Measurements from ENCODE around the gene KRTAP4-9. TPM values are rescaled to one million over a fixed set of nuclear protein-coding genes. Genes with fewer than 3 reads are reported as not detected.
"Not testable (repeated sequence)": the region's sequence is repeated elsewhere in the genome, so short reads cannot be mapped to it uniquely, and the experiment has no call there.

KRTAP4-9 gene
- total RNA-seq, 1 experiment from 2014 or later: not detected

DNA sequence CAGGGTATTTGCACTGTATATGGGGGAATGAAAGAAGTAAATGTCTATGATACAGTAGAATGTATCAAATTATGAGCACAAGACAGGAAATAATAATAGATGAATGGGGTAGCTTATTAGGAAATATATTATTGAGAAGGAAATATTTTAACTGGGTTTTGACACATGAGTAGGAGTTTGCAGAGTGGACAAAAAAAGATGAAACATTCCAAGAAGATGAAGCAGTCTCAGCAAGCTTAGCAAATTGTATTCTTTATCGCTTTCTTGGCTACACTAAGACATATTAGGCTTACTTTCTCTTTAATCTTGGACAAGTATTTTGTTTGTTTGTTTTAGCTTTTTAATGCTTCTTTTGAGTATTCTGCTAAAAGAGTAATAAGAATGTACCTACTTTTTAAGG, 1.3 kb upstream of the KRTAP4-9 start:
- Histone ChIP-seq H3K9me3 (ENCODE audit: control insufficient read depth, insufficient read depth, low read depth, low read length) (no peaks in the 10 kb centered on the region), H3K4me3 (ENCODE audit: low read depth in 2 of 2, low read length in 2 of 2) (no peak overlapping the region), H3K27ac (ENCODE audit: low read length) (no peak overlapping the region), H3K27me3 (ENCODE audit: control insufficient read depth, insufficient read depth, low read length) (no peaks in the 10 kb centered on the region), H3K36me3 (ENCODE audit: control insufficient read depth, insufficient read depth, low read length) (no peaks in the 10 kb centered on the region), H3K4me1 (ENCODE audit: control insufficient read depth, insufficient read depth, low read length) (no peaks in the 10 kb centered on the region)
- DNase-seq (ENCODE audit: low read depth, low spot score): no peak
- intact Hi-C loops (cut with micrococcal nuclease; ENCODE audit: unreplicated experiment) (loop anchor here (5.0 kb wide), 1 partner anchor 378 kb away; the partner anchor contains the start of gene KRT35), in situ Hi-C loops (cut with HindIII; ENCODE audit: low pct_unique_long_range_greater_than_20kb, low sequenced_read_pairs) (no loop called here)
- CTCF ChIA-PET: no interaction called here
- POLR2A ChIA-PET: interaction anchor here (0.6 kb wide), 1 partner anchor 654 kb away, joined by 3 read pairs; no protein-coding TSS in a partner anchor
- BruUV-seq (replicated peaks): no TSS peak
- TF ChIP-seq, protein P1, sequence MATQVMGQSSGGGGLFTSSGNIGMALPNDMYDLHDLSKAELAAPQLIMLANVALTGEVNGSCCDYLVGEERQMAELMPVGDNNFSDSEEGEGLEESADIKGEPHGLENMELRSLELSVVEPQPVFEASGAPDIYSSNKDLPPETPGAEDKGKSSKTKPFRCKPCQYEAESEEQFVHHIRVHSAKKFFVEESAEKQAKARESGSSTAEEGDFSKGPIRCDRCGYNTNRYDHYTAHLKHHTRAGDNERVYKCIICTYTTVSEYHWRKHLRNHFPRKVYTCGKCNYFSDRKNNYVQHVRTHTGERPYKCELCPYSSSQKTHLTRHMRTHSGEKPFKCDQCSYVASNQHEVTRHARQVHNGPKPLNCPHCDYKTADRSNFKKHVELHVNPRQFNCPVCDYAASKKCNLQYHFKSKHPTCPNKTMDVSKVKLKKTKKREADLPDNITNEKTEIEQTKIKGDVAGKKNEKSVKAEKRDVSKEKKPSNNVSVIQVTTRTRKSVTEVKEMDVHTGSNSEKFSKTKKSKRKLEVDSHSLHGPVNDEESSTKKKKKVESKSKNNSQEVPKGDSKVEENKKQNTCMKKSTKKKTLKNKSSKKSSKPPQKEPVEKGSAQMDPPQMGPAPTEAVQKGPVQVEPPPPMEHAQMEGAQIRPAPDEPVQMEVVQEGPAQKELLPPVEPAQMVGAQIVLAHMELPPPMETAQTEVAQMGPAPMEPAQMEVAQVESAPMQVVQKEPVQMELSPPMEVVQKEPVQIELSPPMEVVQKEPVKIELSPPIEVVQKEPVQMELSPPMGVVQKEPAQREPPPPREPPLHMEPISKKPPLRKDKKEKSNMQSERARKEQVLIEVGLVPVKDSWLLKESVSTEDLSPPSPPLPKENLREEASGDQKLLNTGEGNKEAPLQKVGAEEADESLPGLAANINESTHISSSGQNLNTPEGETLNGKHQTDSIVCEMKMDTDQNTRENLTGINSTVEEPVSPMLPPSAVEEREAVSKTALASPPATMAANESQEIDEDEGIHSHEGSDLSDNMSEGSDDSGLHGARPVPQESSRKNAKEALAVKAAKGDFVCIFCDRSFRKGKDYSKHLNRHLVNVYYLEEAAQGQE (IDR thresholded peaks at IDR 0.05; ENCODE audit: insufficient read depth in 1 of 2, low read depth in 2 of 2, low read length in 1 of 2): no peak
- TF ChIP-seq SIN3A (IDR thresholded peaks at IDR 0.05; ENCODE audit: borderline replicate concordance, insufficient read depth, low read depth, low read length) (no peak), POLR2AphosphoS5 (IDR thresholded peaks at IDR 0.05; ENCODE audit: low read depth, low read length) (no peak), TCF7L2 (IDR thresholded peaks at IDR 0.05; ENCODE audit: low read depth, low read length) (no peak)
- TF ChIP-seq, protein P2, sequence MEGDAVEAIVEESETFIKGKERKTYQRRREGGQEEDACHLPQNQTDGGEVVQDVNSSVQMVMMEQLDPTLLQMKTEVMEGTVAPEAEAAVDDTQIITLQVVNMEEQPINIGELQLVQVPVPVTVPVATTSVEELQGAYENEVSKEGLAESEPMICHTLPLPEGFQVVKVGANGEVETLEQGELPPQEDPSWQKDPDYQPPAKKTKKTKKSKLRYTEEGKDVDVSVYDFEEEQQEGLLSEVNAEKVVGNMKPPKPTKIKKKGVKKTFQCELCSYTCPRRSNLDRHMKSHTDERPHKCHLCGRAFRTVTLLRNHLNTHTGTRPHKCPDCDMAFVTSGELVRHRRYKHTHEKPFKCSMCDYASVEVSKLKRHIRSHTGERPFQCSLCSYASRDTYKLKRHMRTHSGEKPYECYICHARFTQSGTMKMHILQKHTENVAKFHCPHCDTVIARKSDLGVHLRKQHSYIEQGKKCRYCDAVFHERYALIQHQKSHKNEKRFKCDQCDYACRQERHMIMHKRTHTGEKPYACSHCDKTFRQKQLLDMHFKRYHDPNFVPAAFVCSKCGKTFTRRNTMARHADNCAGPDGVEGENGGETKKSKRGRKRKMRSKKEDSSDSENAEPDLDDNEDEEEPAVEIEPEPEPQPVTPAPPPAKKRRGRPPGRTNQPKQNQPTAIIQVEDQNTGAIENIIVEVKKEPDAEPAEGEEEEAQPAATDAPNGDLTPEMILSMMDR (IDR thresholded peaks at IDR 0.05): no peak
- no peak for ATAC-seq

DNA sequence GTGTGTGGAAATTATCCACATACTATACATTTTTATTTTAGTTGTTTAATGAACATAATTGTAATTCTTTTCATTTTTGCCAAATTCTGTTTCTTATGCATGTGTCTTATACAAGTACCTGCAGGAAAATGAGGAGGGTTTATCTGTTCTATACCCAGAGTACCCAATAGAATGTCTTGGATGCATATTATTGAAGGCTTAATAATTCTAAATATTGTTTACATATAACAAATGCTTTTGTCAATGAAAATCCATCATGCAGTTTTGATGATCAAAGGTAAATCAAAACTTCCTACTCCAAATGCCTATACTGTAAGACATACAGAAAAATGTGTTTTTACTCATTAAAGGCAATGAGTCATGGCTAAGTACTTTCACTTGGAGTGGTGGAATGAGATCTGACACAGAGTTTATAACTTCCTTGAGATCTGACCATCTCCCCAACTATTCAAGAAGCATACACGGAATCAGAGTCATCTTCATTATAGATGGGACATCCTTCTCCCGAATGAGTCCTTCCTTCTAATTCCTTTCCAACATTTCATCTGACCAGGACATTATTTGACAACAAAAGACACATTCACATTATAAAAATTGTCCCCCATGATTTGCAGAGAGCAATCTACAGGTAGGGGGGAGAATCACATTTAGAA, 677 bp upstream of the KRTAP4-9 start:
- H3K4me3 ChIP-seq (ENCODE audit: low read depth in 2 of 2, low read length in 2 of 2); DNase-seq (ENCODE audit: low read depth, low spot score); H3K4me1 ChIP-seq (ENCODE audit: control insufficient read depth, insufficient read depth, low read length); H3K27me3 ChIP-seq (ENCODE audit: control insufficient read depth, insufficient read depth, low read length); H3K9me3 ChIP-seq (ENCODE audit: control insufficient read depth, insufficient read depth, low read depth, low read length); H3K27ac ChIP-seq (ENCODE audit: low read length); CTCF ChIA-PET; in situ Hi-C loops (cut with HindIII; ENCODE audit: low pct_unique_long_range_greater_than_20kb, low sequenced_read_pairs); BruUV-seq (replicated peaks); H3K36me3 ChIP-seq (ENCODE audit: control insufficient read depth, insufficient read depth, low read length): not testable (repeated sequence)
- ATAC-seq: peak; percentile 85
- POLR2A ChIA-PET: interaction anchor here (0.6 kb wide), 1 partner anchor 653 kb away, joined by 3 read pairs; no protein-coding TSS in a partner anchor
- intact Hi-C loops (cut with micrococcal nuclease; ENCODE audit: unreplicated experiment): loop anchor here (5.0 kb wide), 1 partner anchor 378 kb away; the partner anchor contains the start of gene KRT35

DNA sequence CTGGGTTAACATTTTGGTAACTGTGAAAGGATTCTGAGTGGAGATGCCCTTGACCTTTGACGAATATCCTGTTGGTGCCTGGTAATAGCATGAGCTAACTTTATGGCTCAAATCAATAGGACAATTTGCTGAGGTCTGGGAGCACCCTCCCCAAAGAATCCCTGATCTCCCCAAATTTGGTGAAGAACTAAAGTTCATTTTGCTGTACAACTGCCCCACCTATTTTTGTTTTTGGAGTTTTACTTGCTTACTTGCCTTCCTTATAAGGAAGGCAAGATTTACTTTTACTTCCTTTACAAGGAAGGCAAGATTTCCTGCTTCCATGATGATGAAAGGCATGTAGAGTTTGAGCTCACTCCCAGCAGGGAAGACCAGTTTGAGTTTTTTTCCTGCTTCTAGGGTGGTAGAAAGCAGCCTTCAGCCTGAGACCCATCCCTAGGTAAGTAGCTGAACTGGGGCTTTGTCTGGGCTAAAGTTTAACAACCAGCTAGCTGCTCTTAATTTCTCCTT, 2.8 kb downstream of the KRTAP4-9 start:
- Histone ChIP-seq H3K4me1 (ENCODE audit: control insufficient read depth, insufficient read depth, low read length) (no peaks in the 10 kb centered on the region), H3K4me3 (ENCODE audit: low read depth in 2 of 2, low read length in 2 of 2) (no peak overlapping the region), H3K27ac (ENCODE audit: low read length) (no peak overlapping the region), H3K27me3 (ENCODE audit: control insufficient read depth, insufficient read depth, low read length) (no peaks in the 10 kb centered on the region), H3K9me3 (ENCODE audit: control insufficient read depth, insufficient read depth, low read depth, low read length) (peaks cover 10% of the 10 kb centered on the region; the same call in 1 of the 2 replicates), H3K36me3 (ENCODE audit: control insufficient read depth, insufficient read depth, low read length) (no peaks in the 10 kb centered on the region)
- BruUV-seq (replicated peaks): no TSS peak
- ChIA-PET POLR2A (no interaction called here), CTCF (no interaction called here)
- DNase-seq (ENCODE audit: low read depth, low spot score): no peak
- TF ChIP-seq POLR2AphosphoS5 (IDR thresholded peaks at IDR 0.05; ENCODE audit: low read depth, low read length): no peak
- TF ChIP-seq, protein P1 (IDR thresholded peaks at IDR 0.05; ENCODE audit: insufficient read depth in 1 of 2, low read depth in 2 of 2, low read length in 1 of 2): no peak
- TF ChIP-seq, protein P2 (IDR thresholded peaks at IDR 0.05): no peak
- TF ChIP-seq SIN3A (IDR thresholded peaks at IDR 0.05; ENCODE audit: borderline replicate concordance, insufficient read depth, low read depth, low read length): no peak
- TF ChIP-seq TCF7L2 (IDR thresholded peaks at IDR 0.05; ENCODE audit: low read depth, low read length): no peak
- intact Hi-C loops (cut with micrococcal nuclease; ENCODE audit: unreplicated experiment): no loop called here
- in situ Hi-C loops (cut with HindIII; ENCODE audit: low pct_unique_long_range_greater_than_20kb, low sequenced_read_pairs): no loop called here
- ATAC-seq: no peak
